Tongue (tissue), 2 donors: Measurements from ENCODE around the gene MTSS2. TPM values are rescaled to one million over a fixed set of nuclear protein-coding genes. Genes with fewer than 3 reads are reported as not detected.
A peak's percentile ranks its signal among the peaks of the same experiment; 100 is the strongest.

Source experiments
- DNase-seq: peaks from one replicate; pipeline ENCODE4 v3.0.0-alpha.2; 2015
- total RNA-seq: library from RNA; depleted of rRNA; stranded (reverse); fragments of >200 nt; gene quantifications from one replicate; pipeline ENCODE4 v1.2.3, GENCODE V29; 2014

Gene MTSS2
- total RNA-seq, 1 donor from 2014 or later, result 52.3 TPM

- DNase-seq, result peak; percentile 88
Measured at GRCh38 chr16:70687102-70687511, 1.3 kb upstream of the MTSS2 start.

- DNase-seq, result peak; percentile 73
Measured at GRCh38 chr16:70686376-70687101, 686 bp upstream of the MTSS2 start.

DNA sequence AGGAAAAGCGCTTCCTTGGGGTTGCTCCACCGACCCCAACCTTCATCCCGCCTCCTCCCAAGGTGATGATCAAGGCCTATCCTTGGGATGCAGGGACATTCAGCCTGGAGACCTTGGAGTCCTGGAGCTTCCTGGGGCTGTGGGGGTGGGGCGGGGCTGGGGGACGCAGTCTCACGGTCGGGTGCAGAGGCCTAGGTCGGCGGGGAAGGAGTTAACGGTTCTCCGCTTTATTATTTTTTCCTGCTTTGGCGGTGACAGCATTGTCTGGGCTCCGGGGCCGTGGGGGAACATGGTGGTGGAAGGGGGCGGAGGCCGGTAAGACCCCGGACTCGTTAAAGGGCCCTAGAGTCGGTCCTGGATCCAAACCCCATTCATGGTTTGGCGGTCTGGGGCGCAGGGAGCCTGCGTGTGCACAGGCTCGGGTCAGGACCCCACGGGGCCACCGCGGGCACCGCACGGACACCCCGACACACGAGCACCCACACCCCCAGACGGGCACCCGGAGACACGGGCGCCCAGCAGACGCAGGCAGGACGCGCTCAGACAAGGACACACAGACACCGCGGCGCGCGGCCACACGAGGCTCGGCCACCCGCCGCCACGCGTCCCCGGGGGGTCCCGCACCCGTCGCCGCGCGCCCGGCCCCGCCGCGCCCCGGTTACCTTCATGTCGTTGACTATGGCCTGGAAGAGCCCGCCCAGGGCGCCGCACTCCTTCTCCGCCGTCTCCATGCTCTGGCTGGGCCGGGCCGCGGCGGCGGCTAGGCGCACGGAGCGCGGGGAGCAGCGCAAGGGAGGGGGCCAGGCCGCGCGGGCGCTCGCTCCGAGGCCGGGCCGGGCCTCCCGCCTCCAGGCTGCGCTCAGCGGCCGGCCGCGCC, 554 bp downstream of the MTSS2 start:
- DNase-seq, result peak; percentile 49

DNA sequence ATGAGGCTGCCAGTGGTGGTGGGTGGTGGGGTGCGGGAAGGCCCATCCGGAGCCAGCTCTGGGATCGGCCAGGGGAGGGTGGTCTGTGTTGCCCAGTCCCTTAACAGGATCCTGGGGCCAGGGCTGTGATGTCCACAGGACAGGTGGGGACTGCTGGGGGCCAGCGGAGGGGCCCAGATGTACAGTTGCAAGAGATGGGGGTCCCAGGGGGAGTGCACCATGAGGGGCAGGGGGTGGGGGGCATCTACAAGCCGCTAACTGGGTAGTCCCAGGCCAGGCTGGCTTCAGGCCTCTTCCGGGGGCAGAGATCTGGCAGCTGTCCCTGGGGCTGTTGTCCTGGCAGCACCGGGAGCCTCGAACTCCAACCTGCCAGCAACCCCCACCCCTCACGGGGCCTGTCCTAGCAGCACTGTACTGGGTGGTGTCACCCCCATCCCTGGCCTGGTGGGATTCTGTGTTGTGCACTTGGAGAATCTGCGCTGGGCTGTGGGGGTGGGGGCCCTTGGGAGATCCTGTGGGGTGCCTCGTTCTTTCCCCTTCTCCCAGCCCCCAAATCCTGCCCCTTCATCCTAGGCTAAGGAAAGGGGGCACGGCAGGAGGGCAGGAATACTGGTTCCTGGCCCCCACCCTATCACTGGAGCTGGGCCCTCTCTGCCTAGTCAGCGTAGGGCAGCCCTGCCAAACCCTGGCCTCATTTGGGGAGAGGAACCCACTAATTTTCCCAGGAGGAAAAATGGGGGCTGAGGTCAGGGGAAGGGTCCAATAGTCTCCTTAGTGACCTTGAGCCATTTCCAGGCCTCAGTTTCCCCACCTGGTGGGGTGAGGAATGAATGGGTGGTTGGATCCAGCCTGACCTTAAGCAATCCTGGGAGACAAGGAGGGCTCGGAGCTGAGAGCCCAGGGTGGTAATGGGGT, 1.4 kb downstream of the MTSS2 start:
- peak; percentile 34 for DNase-seq

GRCh38 chr16:70683146-70683944, 2.5 kb downstream of the MTSS2 start:
- DNase-seq, result no peak

- no peak for DNase-seq
Measured at GRCh38 chr16:70682239-70683145, 3.4 kb downstream of the MTSS2 start.

DNA sequence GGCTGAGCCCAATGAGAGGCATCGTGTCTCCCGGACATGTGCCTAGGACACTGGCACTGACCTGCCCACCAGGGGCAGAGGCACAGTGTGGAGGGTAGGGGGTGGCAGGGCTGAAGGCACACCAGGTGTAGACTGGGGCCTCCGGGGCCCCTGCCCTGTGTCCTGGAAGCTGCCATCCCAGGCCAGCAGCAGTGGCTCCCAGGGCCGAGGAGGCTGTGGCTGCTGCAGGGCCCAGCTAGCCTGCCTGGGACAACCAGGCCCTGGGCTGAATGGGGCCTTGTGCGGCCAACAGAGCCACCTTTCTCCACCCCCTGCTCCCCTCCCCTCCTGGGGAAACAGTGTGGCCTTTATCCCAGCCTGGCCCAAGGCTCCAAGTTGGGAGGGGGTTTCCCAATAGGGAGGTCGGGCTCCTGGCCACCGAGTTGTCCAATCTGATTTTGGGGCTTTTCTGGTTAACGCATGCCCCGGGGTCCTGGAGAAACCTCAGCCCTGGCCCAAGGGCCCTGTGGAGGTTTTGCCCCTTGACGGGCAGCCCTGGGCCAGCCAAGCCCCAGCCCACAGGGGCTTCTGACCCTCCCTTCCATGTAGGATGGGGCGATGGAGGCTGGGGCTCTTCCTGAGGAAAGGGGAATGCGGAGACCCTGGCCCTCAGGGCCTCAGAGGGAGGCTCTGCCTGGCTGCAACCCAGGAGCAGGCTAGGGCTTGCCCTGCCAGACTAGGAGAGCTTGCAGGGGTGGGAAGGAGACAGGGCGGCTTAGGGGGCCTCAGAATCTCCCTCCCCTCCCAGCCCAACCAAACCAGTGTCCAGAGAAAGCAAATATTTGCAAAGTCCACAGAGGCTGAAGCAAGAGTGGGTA, 4.2 kb downstream of the MTSS2 start:
- peak; percentile 67 for DNase-seq

- DNase-seq, result no peak
Measured at GRCh38 chr16:70680495-70681381, 5.1 kb downstream of the MTSS2 start.

- DNase-seq, result no peak
Measured at GRCh38 chr16:70679671-70680494, 6.0 kb downstream of the MTSS2 start.

GRCh38 chr16:70678898-70679670, 6.8 kb downstream of the MTSS2 start:
- no peak for DNase-seq

DNA sequence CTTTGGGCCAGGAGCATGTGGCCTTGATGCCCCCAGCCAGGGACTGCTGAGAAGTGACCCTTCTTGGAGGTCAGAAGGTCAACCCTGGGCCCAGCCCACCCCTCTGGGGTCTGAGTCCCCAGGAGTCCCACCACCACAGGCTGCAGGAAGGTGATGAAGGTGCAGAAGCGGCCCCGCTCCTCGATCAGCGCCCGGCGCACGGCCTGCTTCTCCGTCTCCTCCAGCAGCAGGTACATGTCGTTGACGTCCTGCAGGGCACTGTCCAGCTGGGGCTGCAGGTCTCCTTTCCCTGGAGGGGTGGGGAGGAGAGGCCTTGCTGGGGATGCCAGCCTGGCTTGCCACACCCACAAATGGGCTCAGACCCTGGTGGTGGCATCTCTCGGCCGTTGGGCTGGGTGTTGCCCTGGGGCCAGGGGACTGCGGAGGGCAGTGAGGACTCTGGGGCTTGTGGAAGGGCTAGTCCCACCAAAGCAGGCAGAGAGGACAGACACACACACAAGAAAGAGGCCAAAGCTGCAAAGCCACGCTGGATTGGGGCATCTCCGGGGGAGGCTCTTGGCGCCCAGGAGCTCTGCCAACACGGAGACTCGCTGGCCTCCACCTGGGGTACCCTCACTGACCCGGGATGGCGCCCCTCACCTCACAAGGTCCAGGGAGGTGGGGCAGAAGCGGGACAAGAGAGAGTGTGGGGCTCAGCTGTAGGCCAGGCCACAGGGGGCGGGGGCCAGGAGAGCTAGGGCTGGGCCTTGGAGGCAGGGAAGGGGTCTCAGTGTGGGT, 7.5 kb downstream of the MTSS2 start:
- no peak for DNase-seq

- DNase-seq, result no peak
Measured at GRCh38 chr16:70677499-70678120, 8.2 kb downstream of the MTSS2 start.

- no peak for DNase-seq
Measured at GRCh38 chr16:70676675-70677498, 9.0 kb downstream of the MTSS2 start.

DNA sequence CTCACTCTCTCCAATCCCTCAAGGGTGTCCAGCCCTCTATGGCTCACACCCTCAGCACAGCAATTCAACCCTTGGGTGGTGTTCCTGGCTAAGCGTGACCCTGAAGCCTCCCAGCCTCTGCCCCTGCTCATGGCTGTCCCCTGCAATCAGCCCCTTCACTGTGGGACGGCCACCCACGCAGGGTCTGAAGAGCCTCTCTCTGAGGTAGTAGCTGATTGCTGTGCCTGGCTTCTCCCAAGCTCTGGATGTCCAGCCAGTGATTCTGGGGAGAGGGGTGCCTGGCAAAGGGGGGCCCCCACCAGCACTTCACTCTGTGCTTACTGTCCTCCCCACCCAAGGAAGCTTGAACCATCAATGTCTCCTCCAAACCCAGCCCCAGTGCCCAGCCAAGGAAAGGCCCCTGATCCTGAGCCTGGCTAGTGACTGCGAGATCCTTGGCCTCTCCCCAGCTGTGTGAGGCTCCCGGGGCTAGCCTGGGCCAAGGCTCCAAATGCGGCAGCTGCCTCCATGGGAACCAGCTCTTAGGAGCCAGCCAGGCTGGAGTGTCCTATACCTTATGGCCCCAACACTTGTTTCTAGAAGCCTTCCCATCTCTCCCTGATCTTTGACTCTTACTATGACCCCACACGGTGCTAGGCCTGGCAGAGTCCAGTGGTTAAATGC, 9.9 kb downstream of the MTSS2 start:
- DNase-seq, result no peak
